Upper lobe of left lung (tissue), 6 donors: Measurements from ENCODE around the gene NANOGP8. TPM values are rescaled to one million over a fixed set of nuclear protein-coding genes. Genes with fewer than 3 reads are reported as not detected.

ENCODE experiments used
- ATAC-seq, 2 donors: fragments of 200-7000 bp; cut with Tn5 transposase; one replicate each; pipeline ENCODE4 v1.9.1; 2022; ENCODE audit warnings: mild to moderate bottlenecking in 2 of 2, moderate library complexity in 2 of 2; ENCODE audit not compliant: low FRiP score in 2 of 2
- DNase-seq, 2 donors: peaks; one replicate each; pipeline ENCODE4 v3.0.0-alpha.2; 2019 to 2020
- H3K27ac ChIP-seq, 4 donors: fragments of 200-600 bp; sonication (generic); one replicate each; pipeline ENCODE4 v1.5.1; 2016 to 2019
- H3K27me3 ChIP-seq, 4 donors: fragments of 200-600 bp; sonication (generic); one replicate each; pipeline ENCODE4 v1.5.1; 2017 to 2019
- H3K36me3 ChIP-seq, 4 donors: fragments of 200-600 bp; sonication (generic); one replicate each; pipeline ENCODE4 v1.5.1; 2016 to 2019
- H3K4me1 ChIP-seq, 4 donors: fragments of 200-600 bp; sonication (generic); one replicate each; pipeline ENCODE4 v1.5.1; 2018 to 2019
- H3K4me3 ChIP-seq, 4 donors: fragments of 200-600 bp; sonication (generic); one replicate each; pipeline ENCODE4 v1.5.1; 2017 to 2019; ENCODE audit warnings: mild to moderate bottlenecking in 2 of 4, moderate library complexity in 1 of 4
- H3K9me3 ChIP-seq, 4 donors: fragments of 200-600 bp; sonication (generic); one replicate each; pipeline ENCODE4 v1.5.1; 2018 to 2019
- EP300 ChIP-seq, 4 donors: sonication (generic); formaldehyde crosslinking; IDR thresholded peaks; one replicate each; pipeline ENCODE4 v1.5.1; 2017; ENCODE audit warnings: antibody characterized with exemption in 4 of 4, control low read depth in 2 of 4
- POLR2A ChIP-seq, 4 donors: fragments of 450-650 bp; IDR thresholded peaks; one replicate each; pipeline ENCODE4 v1.5.1; 2016 to 2017; ENCODE audit warnings: antibody characterized with exemption in 4 of 4, mild to moderate bottlenecking in 2 of 4
- POLR2AphosphoS5 ChIP-seq, 2 donors: sonication (generic); formaldehyde crosslinking; IDR thresholded peaks; one replicate each; pipeline ENCODE4 v1.5.1; 2017; ENCODE audit warnings: antibody characterized with exemption in 2 of 2
- WGBS, 2 donors: methylation state at CpG; one replicate each; pipeline ENCODE4 v1.1.5; 2017 to 2018; 5-methylcytosine and 5-hydroxymethylcytosine counted together
- total RNA-seq, 6 donors: library from RNA; depleted of rRNA in 4 of 6; stranded (reverse); fragments of >200 nt in 4 of 6; gene quantifications; one replicate each; pipeline versions ENCODE4 v1.1.0 to v1.2.1, GENCODE V29; 2016 to 2021
- TF ChIP-seq, protein P1 (sequence below), 6 experiments: fragments of 450-650 bp in 4 of 6; fragments of 200-600 bp in 2 of 6; sonication (generic) in 2 of 6; IDR thresholded peaks; one replicate each; pipeline ENCODE4 v1.5.1; 2016 to 2019; ENCODE audit warnings: antibody characterized with exemption in 6 of 6
- donor health status: DM: no; HTN: no; CAD: no; lungs with moderate emphysema.
- donor health status: DM: no; HTN: yes; CAD: no; lungs with severe emphysema.

The NANOGP8 gene
- total RNA-seq, 6 donors from 2014 or later, result 0.46 to 8.4 (median 1.4) TPM; not detected in 1

DNA sequence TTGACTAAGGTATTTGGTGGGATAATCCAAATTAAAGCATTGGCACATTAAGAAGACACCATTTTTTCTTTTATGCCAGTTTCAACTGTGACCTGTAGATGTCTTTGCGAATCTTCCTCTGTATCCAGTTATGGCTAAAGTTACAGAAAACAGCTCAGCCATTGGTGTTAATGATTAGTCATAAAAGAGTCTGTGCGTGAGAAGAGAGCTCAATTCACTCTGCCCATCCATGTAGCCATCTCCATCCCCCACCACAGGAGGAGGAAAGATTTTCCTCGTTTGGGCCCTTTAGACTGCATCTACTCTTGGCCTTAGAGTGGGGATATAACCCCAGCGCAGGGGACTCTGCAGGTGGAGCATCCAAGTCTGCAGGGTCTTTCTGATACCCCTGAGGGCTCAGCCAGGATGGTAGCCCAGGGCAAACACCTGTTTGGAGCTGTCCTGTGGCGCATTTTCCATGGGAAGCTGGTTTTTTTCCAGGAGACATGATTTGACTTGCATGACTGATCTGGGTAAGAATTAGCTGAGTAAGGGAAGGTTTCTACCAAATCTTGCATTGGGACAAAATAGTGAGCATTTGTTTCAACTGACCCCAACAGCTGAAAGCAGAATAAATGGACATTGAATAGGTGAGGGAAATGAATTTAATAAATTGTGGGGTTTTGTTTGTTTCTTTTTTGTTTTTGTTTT lies 29.5 kb downstream of the NANOGP8 start:
- Histone ChIP-seq H3K27me3 (no peaks in the 10 kb centered on the region), H3K9me3 (no peaks in the 10 kb centered on the region), H3K4me1 (no peaks in the 10 kb centered on the region), H3K36me3 (no peaks in the 10 kb centered on the region), H3K4me3 (no peak overlapping the region), H3K27ac (no peak overlapping the region)
- TF ChIP-seq, protein P1, sequence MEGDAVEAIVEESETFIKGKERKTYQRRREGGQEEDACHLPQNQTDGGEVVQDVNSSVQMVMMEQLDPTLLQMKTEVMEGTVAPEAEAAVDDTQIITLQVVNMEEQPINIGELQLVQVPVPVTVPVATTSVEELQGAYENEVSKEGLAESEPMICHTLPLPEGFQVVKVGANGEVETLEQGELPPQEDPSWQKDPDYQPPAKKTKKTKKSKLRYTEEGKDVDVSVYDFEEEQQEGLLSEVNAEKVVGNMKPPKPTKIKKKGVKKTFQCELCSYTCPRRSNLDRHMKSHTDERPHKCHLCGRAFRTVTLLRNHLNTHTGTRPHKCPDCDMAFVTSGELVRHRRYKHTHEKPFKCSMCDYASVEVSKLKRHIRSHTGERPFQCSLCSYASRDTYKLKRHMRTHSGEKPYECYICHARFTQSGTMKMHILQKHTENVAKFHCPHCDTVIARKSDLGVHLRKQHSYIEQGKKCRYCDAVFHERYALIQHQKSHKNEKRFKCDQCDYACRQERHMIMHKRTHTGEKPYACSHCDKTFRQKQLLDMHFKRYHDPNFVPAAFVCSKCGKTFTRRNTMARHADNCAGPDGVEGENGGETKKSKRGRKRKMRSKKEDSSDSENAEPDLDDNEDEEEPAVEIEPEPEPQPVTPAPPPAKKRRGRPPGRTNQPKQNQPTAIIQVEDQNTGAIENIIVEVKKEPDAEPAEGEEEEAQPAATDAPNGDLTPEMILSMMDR (IDR thresholded peaks at IDR 0.05), result no peak
- TF ChIP-seq EP300 (IDR thresholded peaks at IDR 0.05) (no peak), POLR2A (IDR thresholded peaks at IDR 0.05) (no peak), POLR2AphosphoS5 (IDR thresholded peaks at IDR 0.05) (no peak)
- ATAC-seq (no peak), DNase-seq (no peak)
- 87 to 91% methylated on average over 5 of the region's 5 CpGs for WGBS, 2 donors

DNA sequence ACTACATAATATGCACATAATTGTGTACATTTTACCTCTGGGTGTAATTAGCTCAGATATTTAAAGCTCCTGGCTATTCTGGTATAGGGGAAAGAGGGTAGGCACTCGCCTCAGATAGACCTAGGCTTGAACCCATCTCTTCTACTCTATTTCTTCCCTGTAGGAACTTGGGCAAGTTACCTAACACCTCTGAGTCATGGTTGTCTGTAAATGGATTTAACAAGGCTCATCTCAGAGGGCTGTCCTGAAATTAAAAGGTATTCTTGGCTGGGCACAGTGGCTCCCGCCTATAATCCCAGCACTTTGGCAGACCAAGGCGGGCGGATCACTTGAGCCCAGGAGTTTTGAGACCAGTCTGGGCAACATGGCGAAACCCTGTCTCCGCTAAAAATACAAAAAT lies 30.7 kb downstream of the NANOGP8 start:
- no peaks in the 10 kb centered on the region for H3K36me3 ChIP-seq
- H3K9me3 ChIP-seq, result no peaks in the 10 kb centered on the region
- no peaks in the 10 kb centered on the region for H3K27me3 ChIP-seq
- WGBS, 2 donors, result 90 to 94% methylated on average over 6 of the region's 6 CpGs
- H3K27ac ChIP-seq, result no peak overlapping the region
- ATAC-seq (no peak), DNase-seq (no peak)
- no peak overlapping the region for H3K4me3 ChIP-seq
- TF ChIP-seq POLR2A (IDR thresholded peaks at IDR 0.05) (no peak), POLR2AphosphoS5 (IDR thresholded peaks at IDR 0.05) (no peak)
- TF ChIP-seq, protein P1 (IDR thresholded peaks at IDR 0.05), result no peak
- H3K4me1 ChIP-seq, result no peaks in the 10 kb centered on the region

- Histone ChIP-seq H3K27me3 (no peaks in the 10 kb centered on the region), H3K36me3 (no peaks in the 10 kb centered on the region), H3K9me3 (no peaks in the 10 kb centered on the region), H3K4me1 (no peaks in the 10 kb centered on the region), H3K4me3 (no peak overlapping the region), H3K27ac (no peak overlapping the region)
- TF ChIP-seq POLR2A (IDR thresholded peaks at IDR 0.05), result no peak
- TF ChIP-seq POLR2AphosphoS5 (IDR thresholded peaks at IDR 0.05), result no peak
- no peak for TF ChIP-seq EP300 (IDR thresholded peaks at IDR 0.05)
- TF ChIP-seq, protein P1 (IDR thresholded peaks at IDR 0.05), result no peak
- DNase-seq (no peak), ATAC-seq (no peak)
Measured at GRCh38 chr15:35047996-35048395, 37.1 kb downstream of the NANOGP8 start.

DNA sequence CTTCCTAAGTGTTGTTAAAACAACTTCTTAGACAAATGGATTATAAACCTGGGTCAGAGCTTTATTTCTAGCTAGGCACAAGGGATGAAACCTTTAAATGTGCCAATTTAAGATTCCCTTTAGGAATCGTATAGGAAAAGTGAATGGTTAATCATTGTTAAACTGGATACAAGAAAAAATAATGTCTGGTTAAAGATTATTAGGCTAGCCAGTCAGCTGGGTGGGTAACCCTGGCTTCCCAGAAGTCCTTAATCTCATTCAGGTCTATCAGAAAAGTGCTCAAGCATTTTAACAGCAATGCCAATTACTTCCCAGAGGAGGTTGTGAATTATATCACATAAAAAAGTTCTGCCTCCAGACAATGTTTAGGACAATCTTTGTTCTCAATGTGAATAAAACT lies 37.6 kb downstream of the NANOGP8 start:
- TF ChIP-seq POLR2A (IDR thresholded peaks at IDR 0.05) (no peak), EP300 (IDR thresholded peaks at IDR 0.05) (no peak), POLR2AphosphoS5 (IDR thresholded peaks at IDR 0.05) (no peak)
- TF ChIP-seq, protein P1 (IDR thresholded peaks at IDR 0.05), result no peak
- H3K27me3 ChIP-seq, result no peaks in the 10 kb centered on the region
- no peaks in the 10 kb centered on the region for H3K36me3 ChIP-seq
- 46 to 77% methylated on average over 1 of the region's 1 CpG for WGBS, 2 donors
- no peak overlapping the region for H3K4me3 ChIP-seq
- no peak for ATAC-seq
- no peak for DNase-seq
- no peak overlapping the region for H3K27ac ChIP-seq
- H3K9me3 ChIP-seq, result no peaks in the 10 kb centered on the region
- no peaks in the 10 kb centered on the region for H3K4me1 ChIP-seq
